Heart left ventricle (tissue), 13 donors: ENCODE results near the gene METRN.

Experiments
- POLR2A ChIP-seq, 2 donors: fragments of 450-650 bp; IDR thresholded peaks; one replicate each; pipeline ENCODE4 v1.6.1; 2017; ENCODE audit warnings: antibody characterized with exemption in 2 of 2, mild to moderate bottlenecking in 2 of 2, moderate library complexity in 2 of 2
- TF ChIP-seq, protein P1 (sequence below), 12 donors: fragments of 200-600 bp; sonication (generic) in 4 of 12; IDR thresholded peaks; one replicate each; pipeline versions ENCODE4 v1.5.0 to v1.8.0; 2018 to 2022; ENCODE audit warnings: antibody characterized with exemption in 12 of 12, mild to moderate bottlenecking in 5 of 12
- donor health status: ischemic (EF 13 %, LVEDD 7.1; RV severe dilation, severe dysfunction).
- donor health status: DM: no; HTN: yes; CAD: no.
- donor health status: DM: no; HTN: no; CAD: no.
- donor health status: ischemic (EF 25% LVEDD 6.9; RV normal size, moderate dysfunction).
- donor health status: ischemic (EF 25% LVEDD 5.7; RV mildly dilated, moderate dysfunction).
- donor health status: ischemic (EF 35%, LVEDD 5.7; RV mildly dilated, moderate dysfunction).
- donor health status: nonischemic (EF 11% LVEDD 7.7; RV severe dilation, severe dysfunction).
- donor health status: DM: yes; HTN: yes; CAD: no.
- donor health status: PGD.
- donor health status: ischemic (EF 29% LVEDD 5.4; RV normal size, mild dysfunction).
- donor health status: nonischemic (EF 23%, LVEDD 6.1; RV moderate dilation, normal function).

DNA sequence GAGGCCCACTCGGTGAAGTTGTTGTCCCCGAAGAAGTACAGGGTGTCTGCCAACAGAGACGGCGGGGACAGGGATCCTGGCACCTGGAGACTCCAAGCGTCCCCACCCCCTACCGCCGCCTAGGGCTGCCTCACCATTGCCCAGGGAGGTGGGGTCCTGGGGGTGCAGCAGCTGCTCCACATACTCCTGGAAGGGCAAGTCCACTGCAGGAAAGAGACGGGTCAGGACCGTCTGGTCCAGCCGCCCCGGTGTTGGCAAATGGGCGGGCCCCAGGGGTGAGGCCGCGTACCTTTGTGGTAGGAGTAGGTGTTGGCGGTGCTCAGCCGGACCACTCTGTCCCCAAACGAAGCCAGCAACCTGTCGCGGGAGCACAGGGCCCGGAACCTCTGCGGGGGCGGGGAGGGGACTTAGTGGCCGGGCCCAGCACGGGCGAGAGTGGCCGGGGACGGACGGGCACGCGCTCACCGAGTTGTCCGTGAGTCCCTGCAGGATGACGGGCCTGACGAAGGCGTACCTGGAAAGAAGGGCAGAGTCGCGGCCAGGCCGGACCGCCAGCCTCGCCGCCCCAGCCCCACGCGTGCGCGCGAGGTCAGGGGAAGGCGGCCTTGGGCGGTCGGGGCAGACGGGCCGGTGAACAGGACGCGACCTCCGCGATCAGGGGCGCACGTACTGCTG is 31.4 kb upstream of the METRN start:
- TF ChIP-seq, protein P1, sequence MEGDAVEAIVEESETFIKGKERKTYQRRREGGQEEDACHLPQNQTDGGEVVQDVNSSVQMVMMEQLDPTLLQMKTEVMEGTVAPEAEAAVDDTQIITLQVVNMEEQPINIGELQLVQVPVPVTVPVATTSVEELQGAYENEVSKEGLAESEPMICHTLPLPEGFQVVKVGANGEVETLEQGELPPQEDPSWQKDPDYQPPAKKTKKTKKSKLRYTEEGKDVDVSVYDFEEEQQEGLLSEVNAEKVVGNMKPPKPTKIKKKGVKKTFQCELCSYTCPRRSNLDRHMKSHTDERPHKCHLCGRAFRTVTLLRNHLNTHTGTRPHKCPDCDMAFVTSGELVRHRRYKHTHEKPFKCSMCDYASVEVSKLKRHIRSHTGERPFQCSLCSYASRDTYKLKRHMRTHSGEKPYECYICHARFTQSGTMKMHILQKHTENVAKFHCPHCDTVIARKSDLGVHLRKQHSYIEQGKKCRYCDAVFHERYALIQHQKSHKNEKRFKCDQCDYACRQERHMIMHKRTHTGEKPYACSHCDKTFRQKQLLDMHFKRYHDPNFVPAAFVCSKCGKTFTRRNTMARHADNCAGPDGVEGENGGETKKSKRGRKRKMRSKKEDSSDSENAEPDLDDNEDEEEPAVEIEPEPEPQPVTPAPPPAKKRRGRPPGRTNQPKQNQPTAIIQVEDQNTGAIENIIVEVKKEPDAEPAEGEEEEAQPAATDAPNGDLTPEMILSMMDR (IDR thresholded peaks at IDR 0.05): no peak
- TF ChIP-seq POLR2A (IDR thresholded peaks at IDR 0.05): no peak
